OCI-LY7 (cell line): ENCODE results near the gene DCC.

Experiments used
- EZH2phosphoT487 ChIP-seq: fragments of 200-600 bp; sonication (generic); IDR thresholded peaks from 2 replicates; pipeline ENCODE4 v1.6.1; 2018; ENCODE audit warnings: low read depth, borderline replicate concordance, mild to moderate bottlenecking, mixed run types, antibody characterized with exemption, low read length, moderate library complexity, mixed read lengths
- TF ChIP-seq, protein P1 (sequence below): fragments of 200-600 bp; sonication (generic); conservative IDR thresholded peaks from 2 replicates; pipeline ENCODE4 v1.5.1; 2014; ENCODE audit warnings: mild to moderate bottlenecking, antibody characterized with exemption, low read length, moderate library complexity, mixed read lengths

GRCh38 chr18:52888014-52888413 is 548.0 kb downstream of the DCC start:
- TF ChIP-seq, protein P1, sequence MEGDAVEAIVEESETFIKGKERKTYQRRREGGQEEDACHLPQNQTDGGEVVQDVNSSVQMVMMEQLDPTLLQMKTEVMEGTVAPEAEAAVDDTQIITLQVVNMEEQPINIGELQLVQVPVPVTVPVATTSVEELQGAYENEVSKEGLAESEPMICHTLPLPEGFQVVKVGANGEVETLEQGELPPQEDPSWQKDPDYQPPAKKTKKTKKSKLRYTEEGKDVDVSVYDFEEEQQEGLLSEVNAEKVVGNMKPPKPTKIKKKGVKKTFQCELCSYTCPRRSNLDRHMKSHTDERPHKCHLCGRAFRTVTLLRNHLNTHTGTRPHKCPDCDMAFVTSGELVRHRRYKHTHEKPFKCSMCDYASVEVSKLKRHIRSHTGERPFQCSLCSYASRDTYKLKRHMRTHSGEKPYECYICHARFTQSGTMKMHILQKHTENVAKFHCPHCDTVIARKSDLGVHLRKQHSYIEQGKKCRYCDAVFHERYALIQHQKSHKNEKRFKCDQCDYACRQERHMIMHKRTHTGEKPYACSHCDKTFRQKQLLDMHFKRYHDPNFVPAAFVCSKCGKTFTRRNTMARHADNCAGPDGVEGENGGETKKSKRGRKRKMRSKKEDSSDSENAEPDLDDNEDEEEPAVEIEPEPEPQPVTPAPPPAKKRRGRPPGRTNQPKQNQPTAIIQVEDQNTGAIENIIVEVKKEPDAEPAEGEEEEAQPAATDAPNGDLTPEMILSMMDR, result no peak
- TF ChIP-seq EZH2phosphoT487, result no peak
